ENCODE measurements around the gene NQO2. TPM values are rescaled to one million over a fixed set of nuclear protein-coding genes. Genes with fewer than 3 reads are reported as not detected.
A peak's percentile ranks its signal among the peaks of the same experiment; 100 is the strongest.

Gene NQO2
- total and polyA plus RNA-seq, 2 donors (not counting 1 experiment from before 2014, with no cell fraction given): 6.2 to 21.5 TPM

DNA sequence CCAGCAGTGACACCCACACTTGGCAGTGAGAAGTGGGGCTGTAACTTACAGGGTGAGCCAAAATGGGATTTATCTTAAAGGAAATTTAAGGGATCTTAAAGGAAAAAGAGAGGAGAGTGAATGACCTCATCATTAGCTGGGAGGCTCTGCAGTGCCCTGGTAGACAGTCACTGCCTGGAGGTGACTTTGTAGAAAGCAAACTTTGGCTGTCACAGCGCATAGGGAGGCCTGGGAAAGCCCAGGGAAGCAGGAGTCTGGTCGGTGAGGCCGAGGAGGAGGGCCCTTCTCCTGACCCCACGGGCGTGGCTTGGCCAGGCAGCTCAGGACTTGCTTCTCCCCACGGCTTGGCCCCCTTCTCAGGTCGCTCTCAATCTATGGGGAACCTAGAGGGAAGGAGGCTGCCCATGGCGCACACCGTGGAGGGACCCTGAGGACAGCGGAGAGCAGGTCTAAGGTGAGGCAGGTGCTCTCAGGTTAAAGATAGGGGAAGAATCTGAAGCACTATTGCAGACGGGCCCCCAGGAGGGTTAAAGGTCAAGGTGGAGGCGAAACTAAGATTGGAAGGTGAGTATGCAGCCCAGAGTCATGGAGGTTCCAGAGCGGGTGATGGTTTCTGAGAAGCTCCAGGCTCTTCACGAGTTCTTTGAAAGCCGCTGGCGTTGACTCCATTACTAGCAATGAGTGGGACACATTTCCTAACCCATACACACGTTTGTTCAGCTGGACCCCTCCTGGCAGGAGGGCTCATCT is 53.0 kb downstream of the NQO2 start:
- DNase-seq: no peak
- WGBS (ENCODE audit: insufficient coverage): 90% methylated on average over 16 of the region's 17 CpGs
- H3K9me3 ChIP-seq (ENCODE audit: control extremely low read depth in 1 of 3, control insufficient read depth in 2 of 3, insufficient read depth in 1 of 3, low read length in 2 of 3): peaks cover 0 to 9% (median 0%) of the 10 kb centered on the region in 3 donors
- no peak overlapping the region for H3K27ac ChIP-seq (ENCODE audit: low read length in 2 of 2)
- peaks cover 0 to 12% (median 3%) of the 10 kb centered on the region in 4 experiments for H3K27me3 ChIP-seq (replicated peaks in 1 of 4; ENCODE audit: control extremely low read depth in 1 of 4, control insufficient read depth in 3 of 4, insufficient read depth in 4 of 4, low read length in 3 of 4)
- POLR2A ChIA-PET: interaction anchor here (1.2 to 1.8 kb wide), 2 partner anchors 51 to 62 kb away, joined by 6 to 13 read pairs; no protein-coding TSS in a partner anchor
- TF ChIP-seq, protein P1, sequence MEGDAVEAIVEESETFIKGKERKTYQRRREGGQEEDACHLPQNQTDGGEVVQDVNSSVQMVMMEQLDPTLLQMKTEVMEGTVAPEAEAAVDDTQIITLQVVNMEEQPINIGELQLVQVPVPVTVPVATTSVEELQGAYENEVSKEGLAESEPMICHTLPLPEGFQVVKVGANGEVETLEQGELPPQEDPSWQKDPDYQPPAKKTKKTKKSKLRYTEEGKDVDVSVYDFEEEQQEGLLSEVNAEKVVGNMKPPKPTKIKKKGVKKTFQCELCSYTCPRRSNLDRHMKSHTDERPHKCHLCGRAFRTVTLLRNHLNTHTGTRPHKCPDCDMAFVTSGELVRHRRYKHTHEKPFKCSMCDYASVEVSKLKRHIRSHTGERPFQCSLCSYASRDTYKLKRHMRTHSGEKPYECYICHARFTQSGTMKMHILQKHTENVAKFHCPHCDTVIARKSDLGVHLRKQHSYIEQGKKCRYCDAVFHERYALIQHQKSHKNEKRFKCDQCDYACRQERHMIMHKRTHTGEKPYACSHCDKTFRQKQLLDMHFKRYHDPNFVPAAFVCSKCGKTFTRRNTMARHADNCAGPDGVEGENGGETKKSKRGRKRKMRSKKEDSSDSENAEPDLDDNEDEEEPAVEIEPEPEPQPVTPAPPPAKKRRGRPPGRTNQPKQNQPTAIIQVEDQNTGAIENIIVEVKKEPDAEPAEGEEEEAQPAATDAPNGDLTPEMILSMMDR (IDR thresholded peaks at IDR 0.05): no peak
- TF ChIP-seq EZH2 (IDR thresholded peaks at IDR 0.05; ENCODE audit: borderline replicate concordance, insufficient read depth, low read depth, low read length, poor library complexity, severe bottlenecking): no peak
- H3K79me2 ChIP-seq (ENCODE audit: control insufficient read depth, insufficient read depth, low read length): no peaks in the 10 kb centered on the region
- Mint-ChIP-seq H3K4me1 (peaks cover 13% of the 10 kb centered on the region), H3K27me3 (peaks cover 17% of the 10 kb centered on the region), H3K27ac (peak overlapping the region; percentile 72), H3K4me3 (peak overlapping the region; percentile 76), H3K9me3 (ENCODE audit: insufficient read depth) (no peaks in the 10 kb centered on the region)
- peaks cover 5 to 22% of the 10 kb centered on the region in 2 donors for H3K4me1 ChIP-seq (ENCODE audit: control insufficient read depth in 2 of 2, insufficient read depth in 2 of 2, low read length in 2 of 2)
- H3K9ac ChIP-seq (ENCODE audit: low read length): no peak overlapping the region
- no peaks in the 10 kb centered on the region for H3K36me3 ChIP-seq (replicated peaks in 1 of 2; ENCODE audit: control extremely low read depth in 1 of 2, control insufficient read depth in 1 of 2, extremely low read depth in 1 of 2, insufficient read depth in 2 of 2, low read length in 1 of 2)
- H3K4me2 ChIP-seq (replicated peaks; ENCODE audit: low read depth, low read length, poor library complexity, severe bottlenecking): peak overlapping the region; percentile 88
- ATAC-seq (ENCODE audit: low read depth): no peak
- intact Hi-C loops (cut with micrococcal nuclease): loop anchor here (1.0 to 5.0 kb wide), 5 partner anchors 11 to 110 kb away; partner anchors contain the start of gene NQO2
- no peak overlapping the region for H2AFZ ChIP-seq (ENCODE audit: insufficient read depth, low read depth, low read length, poor library complexity, severe bottlenecking)
- H3K4me3 ChIP-seq (ENCODE audit: control extremely low read depth in 1 of 5, extremely low read depth in 1 of 5, insufficient read depth in 1 of 5, low read depth in 2 of 5, low read length in 4 of 5): no peak overlapping the region
- H4K20me1 ChIP-seq (ENCODE audit: control insufficient read depth, insufficient read depth, low read length, poor library complexity, severe bottlenecking): no peaks in the 10 kb centered on the region
- CTCF ChIA-PET: interaction anchor here (0.8 to 8.6 kb wide), 12 partner anchors 11 to 261 kb away, joined by 3 to 83 read pairs (median 6); partner anchors contain the start of genes NQO2 and RIPK1

DNA sequence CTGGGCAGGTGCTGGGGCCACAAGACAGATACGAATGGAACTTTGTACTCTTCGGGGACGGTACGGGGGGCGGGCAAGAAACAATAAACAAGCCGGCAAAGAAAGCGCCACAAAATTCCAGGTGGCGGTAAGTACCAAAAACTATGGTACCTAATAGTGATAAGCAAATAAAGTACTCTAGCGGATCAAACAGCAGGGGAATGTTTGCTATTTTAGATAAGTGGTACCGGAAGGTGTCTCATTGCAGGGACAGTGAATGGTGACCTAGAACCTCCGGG is 53.5 kb downstream of the NQO2 start:
- Histone ChIP-seq H3K9me3 (ENCODE audit: control extremely low read depth in 1 of 3, control insufficient read depth in 2 of 3, insufficient read depth in 1 of 3, low read length in 2 of 3) (peaks cover 0 to 9% (median 0%) of the 10 kb centered on the region in 3 donors), H3K79me2 (ENCODE audit: control insufficient read depth, insufficient read depth, low read length) (no peaks in the 10 kb centered on the region), H2AFZ (ENCODE audit: insufficient read depth, low read depth, low read length, poor library complexity, severe bottlenecking) (peak overlapping the region; percentile 86), H3K4me2 (replicated peaks; ENCODE audit: low read depth, low read length, poor library complexity, severe bottlenecking) (peak overlapping the region; percentile 88), H4K20me1 (ENCODE audit: control insufficient read depth, insufficient read depth, low read length, poor library complexity, severe bottlenecking) (no peaks in the 10 kb centered on the region), H3K36me3 (replicated peaks in 1 of 2; ENCODE audit: control extremely low read depth in 1 of 2, control insufficient read depth in 1 of 2, extremely low read depth in 1 of 2, insufficient read depth in 2 of 2, low read length in 1 of 2) (no peaks in the 10 kb centered on the region), H3K4me3 (ENCODE audit: control extremely low read depth in 1 of 5, extremely low read depth in 1 of 5, insufficient read depth in 1 of 5, low read depth in 2 of 5, low read length in 4 of 5) (peak overlapping the region; percentile 15 to 59 (median 50)), H3K4me1 (ENCODE audit: control insufficient read depth in 2 of 2, insufficient read depth in 2 of 2, low read length in 2 of 2) (peaks cover 5 to 22% of the 10 kb centered on the region in 2 donors), H3K27ac (ENCODE audit: low read length in 2 of 2) (no peak overlapping the region), H3K27me3 (replicated peaks in 1 of 4; ENCODE audit: control extremely low read depth in 1 of 4, control insufficient read depth in 3 of 4, insufficient read depth in 4 of 4, low read length in 3 of 4) (peaks cover 0 to 8% (median 3%) of the 10 kb centered on the region in 4 experiments), H3K9ac (ENCODE audit: low read length) (peak overlapping the region; percentile 67)
- peaks cover 13% of the 10 kb centered on the region for H3K4me1 Mint-ChIP-seq
- H3K27ac Mint-ChIP-seq: peak overlapping the region; percentile 72
- DNase-seq (no peak), ATAC-seq (ENCODE audit: low read depth) (no peak)
- CTCF ChIA-PET: interaction anchor here (0.8 to 8.6 kb wide), 17 partner anchors 11 to 262 kb away, joined by 3 to 83 read pairs (median 6); partner anchors contain the start of genes NQO2 and RIPK1
- intact Hi-C loops (cut with micrococcal nuclease): loop anchor here (1.0 to 5.0 kb wide), 5 partner anchors 10 to 111 kb away; partner anchors contain the start of gene NQO2
- 70% methylated on average over 11 of the region's 11 CpGs for WGBS (ENCODE audit: insufficient coverage)
- H3K4me3 Mint-ChIP-seq: peak overlapping the region; percentile 76
- peaks cover 17% of the 10 kb centered on the region for H3K27me3 Mint-ChIP-seq
- TF ChIP-seq, protein P1 (IDR thresholded peaks at IDR 0.05): no peak
- TF ChIP-seq EZH2 (IDR thresholded peaks at IDR 0.05; ENCODE audit: borderline replicate concordance, insufficient read depth, low read depth, low read length, poor library complexity, severe bottlenecking): no peak
- no peaks in the 10 kb centered on the region for H3K9me3 Mint-ChIP-seq (ENCODE audit: insufficient read depth)
- POLR2A ChIA-PET: interaction anchor here (1.0 to 1.8 kb wide), 6 partner anchors 11 to 63 kb away, joined by 3 to 13 read pairs (median 8); partner anchors contain the start of gene NQO2
